ENCODE measurements around the gene MANBA. TPM values are rescaled to one million over a fixed set of nuclear protein-coding genes. Genes with fewer than 3 reads are reported as not detected.
"Not testable (repeated sequence)": the region's sequence is repeated elsewhere in the genome, so short reads cannot be mapped to it uniquely, and the experiment has no call there.

The MANBA gene
- total and polyA plus RNA-seq, 2 of the 4 experiments (the other 2 are of a cell fraction): 11.5 to 17.2 TPM

DNA sequence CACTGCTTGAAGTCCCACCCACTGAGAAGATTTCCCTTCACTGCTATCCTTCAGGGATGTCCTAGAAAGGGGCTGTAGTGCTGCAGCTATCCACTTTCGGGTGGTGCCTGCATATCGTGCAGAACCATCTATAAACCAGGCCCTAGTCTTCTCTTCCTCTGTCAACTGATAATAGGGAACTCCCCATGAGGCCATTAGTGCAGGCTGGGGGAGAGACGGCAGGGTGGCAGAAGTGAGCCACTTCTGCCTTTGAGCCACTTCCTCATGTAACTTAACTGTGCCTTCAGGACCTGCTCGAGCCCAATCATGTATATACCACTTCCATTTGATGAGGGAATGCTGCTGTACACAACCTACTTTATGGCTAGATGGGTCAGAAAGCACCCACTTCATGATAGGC, 17.4 kb downstream of the MANBA start:
- H4K8ac ChIP-seq (ENCODE audit: low read depth in 2 of 2, low read length in 2 of 2); H2AK9ac ChIP-seq (replicated peaks; ENCODE audit: low read depth, low read length, poor library complexity); H3K36me3 ChIP-seq (ENCODE audit: control insufficient read depth, insufficient read depth, low read length); H3K14ac ChIP-seq (replicated peaks; ENCODE audit: low read depth, low read length); intact Hi-C loops (cut with micrococcal nuclease); H4K5ac ChIP-seq (ENCODE audit: low read depth, low read length); H3K4me1 ChIP-seq (ENCODE audit: control insufficient read depth, insufficient read depth, low read length); ATAC-seq (ENCODE audit: low read depth); H3K4ac ChIP-seq (ENCODE audit: low read depth, low read length); DNase-seq; H3K27me3 ChIP-seq (ENCODE audit: control insufficient read depth, insufficient read depth, low read length); H2BK20ac ChIP-seq (ENCODE audit: low read depth, low read length); H2AK5ac ChIP-seq (ENCODE audit: low read depth, low read length); H2BK15ac ChIP-seq (ENCODE audit: low read depth, low read length); dilution Hi-C loops (cut with HindIII; ENCODE audit: low sequenced_read_pairs, unreplicated experiment); H3K56ac ChIP-seq (ENCODE audit: extremely low read depth, insufficient read depth, low read length); POLR2A ChIA-PET (ENCODE audit: unreplicated experiment); H2AFZ ChIP-seq (replicated peaks; ENCODE audit: low read length, poor library complexity); H2BK120ac ChIP-seq (ENCODE audit: low read depth, low read length); H3K4me3 ChIP-seq (ENCODE audit: insufficient read depth, low read depth, low read length); in situ Hi-C loops (cut with MboI; ENCODE audit: low sequenced_read_pairs); H3K9ac ChIP-seq (ENCODE audit: low read depth, low read length); H3K18ac ChIP-seq (ENCODE audit: low read depth, low read length); BruUV-seq (replicated peaks); H3K9me3 ChIP-seq (ENCODE audit: control insufficient read depth, insufficient read depth, low read length); CTCF ChIA-PET; H4K20me1 ChIP-seq (ENCODE audit: insufficient read depth, low read length); H4K91ac ChIP-seq (ENCODE audit: insufficient read depth, low read depth, low read length); H3K4me2 ChIP-seq (ENCODE audit: low read depth, low read length); H3K23ac ChIP-seq (ENCODE audit: low read depth, low read length); H2BK5ac ChIP-seq (ENCODE audit: low read depth, low read length, poor library complexity, severe bottlenecking); H3K9me1 ChIP-seq (ENCODE audit: insufficient read depth, low read length); H3K27ac ChIP-seq (ENCODE audit: insufficient read depth, low read length): not testable (repeated sequence)
- WGBS, 2 experiments (ENCODE audit: extremely low coverage in 2 of 2, insufficient read length in 1 of 2): no CpG with 5 or more reads among the region's 4 CpGs
- H3K79me1 ChIP-seq (ENCODE audit: low read depth in 1 of 2, low read length in 2 of 2): peaks cover 23 to 31% of the 10 kb centered on the region in 2 experiments

DNA sequence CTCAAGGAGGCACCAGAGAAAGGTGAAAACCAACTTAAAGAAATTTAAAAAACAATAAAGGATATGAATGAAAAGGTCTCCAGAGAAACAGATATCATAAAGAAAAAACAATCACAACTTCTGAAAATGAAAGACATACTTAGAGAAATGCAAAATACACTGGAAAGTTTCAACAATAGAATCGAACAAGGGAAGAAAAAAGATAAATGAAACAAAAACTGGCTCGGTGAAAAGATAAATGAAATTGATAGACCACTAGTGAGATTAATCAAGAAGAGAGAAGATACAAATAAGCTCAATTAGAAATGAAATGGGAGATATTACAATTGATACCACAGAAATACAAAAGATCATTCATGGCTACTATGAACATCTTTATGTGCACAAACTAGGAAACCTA, 22.0 kb downstream of the MANBA start:
- H3K56ac ChIP-seq (ENCODE audit: extremely low read depth, insufficient read depth, low read length); POLR2A ChIA-PET (ENCODE audit: unreplicated experiment); BruUV-seq (replicated peaks); DNase-seq; dilution Hi-C loops (cut with HindIII; ENCODE audit: low sequenced_read_pairs, unreplicated experiment); intact Hi-C loops (cut with micrococcal nuclease); in situ Hi-C loops (cut with MboI; ENCODE audit: low sequenced_read_pairs); H4K8ac ChIP-seq (ENCODE audit: low read depth in 2 of 2, low read length in 2 of 2); H2BK5ac ChIP-seq (ENCODE audit: low read depth, low read length, poor library complexity, severe bottlenecking); H3K36me3 ChIP-seq (ENCODE audit: control insufficient read depth, insufficient read depth, low read length); H3K4me2 ChIP-seq (ENCODE audit: low read depth, low read length); ATAC-seq (ENCODE audit: low read depth); H2BK15ac ChIP-seq (ENCODE audit: low read depth, low read length); H2AK5ac ChIP-seq (ENCODE audit: low read depth, low read length); H2BK20ac ChIP-seq (ENCODE audit: low read depth, low read length); H2AK9ac ChIP-seq (replicated peaks; ENCODE audit: low read depth, low read length, poor library complexity); H3K4me3 ChIP-seq (ENCODE audit: insufficient read depth, low read depth, low read length); H2BK120ac ChIP-seq (ENCODE audit: low read depth, low read length); H3K4ac ChIP-seq (ENCODE audit: low read depth, low read length); H3K23ac ChIP-seq (ENCODE audit: low read depth, low read length); H3K9ac ChIP-seq (ENCODE audit: low read depth, low read length); H3K9me3 ChIP-seq (ENCODE audit: control insufficient read depth, insufficient read depth, low read length); H4K5ac ChIP-seq (ENCODE audit: low read depth, low read length); H3K27me3 ChIP-seq (ENCODE audit: control insufficient read depth, insufficient read depth, low read length); H4K91ac ChIP-seq (ENCODE audit: insufficient read depth, low read depth, low read length); H3K27ac ChIP-seq (ENCODE audit: insufficient read depth, low read length); H3K18ac ChIP-seq (ENCODE audit: low read depth, low read length); H2AFZ ChIP-seq (replicated peaks; ENCODE audit: low read length, poor library complexity); H3K14ac ChIP-seq (replicated peaks; ENCODE audit: low read depth, low read length): not testable (repeated sequence)
- WGBS, 2 experiments (ENCODE audit: extremely low coverage in 2 of 2, insufficient read length in 1 of 2): no CpG with 5 or more reads among the region's 2 CpGs
- H3K9me1 ChIP-seq (ENCODE audit: insufficient read depth, low read length): peaks cover 13% of the 10 kb centered on the region
- peaks cover 11% of the 10 kb centered on the region for H4K20me1 ChIP-seq (ENCODE audit: insufficient read depth, low read length)
- CTCF ChIA-PET: interaction anchor here (0.6 kb wide), 1 partner anchor 308 kb away, joined by 4 read pairs; no protein-coding TSS in a partner anchor
- peaks cover 22 to 51% of the 10 kb centered on the region in 2 experiments for H3K79me1 ChIP-seq (ENCODE audit: low read depth in 1 of 2, low read length in 2 of 2)
- peaks cover 12% of the 10 kb centered on the region for H3K4me1 ChIP-seq (ENCODE audit: control insufficient read depth, insufficient read depth, low read length)
